Loucy (cell line): ENCODE results near the gene FER.

Experiments used
- H2AFZ ChIP-seq: fragments of 200-600 bp; sonication (generic); 2 replicates; pipeline ENCODE4 v1.6.0; 2016; ENCODE audit warnings: antibody characterized with exemption, mild to moderate bottlenecking, low read length, moderate library complexity
- H3F3A ChIP-seq: fragments of 200-600 bp; 2 replicates; pipeline ENCODE4 v1.6.0; 2016; ENCODE audit warnings: antibody characterized with exemption, low read depth, mild to moderate bottlenecking
- H3K27me3 ChIP-seq: fragments of 200-600 bp; sonication (generic); 2 replicates; pipeline ENCODE4 v1.6.1; 2014; ENCODE audit warnings: low read length, mild to moderate bottlenecking; ENCODE audit not compliant: insufficient read depth, poor library complexity, severe bottlenecking
- H3K36me3 ChIP-seq: fragments of 200-600 bp; sonication (generic); 2 replicates; pipeline ENCODE4 v1.6.1; 2016; ENCODE audit warnings: low read length; ENCODE audit not compliant: insufficient read depth
- H3K4me1 ChIP-seq: fragments of 200-600 bp; sonication (generic); 2 replicates; pipeline ENCODE4 v1.5.1; 2014; ENCODE audit warnings: low read length, mild to moderate bottlenecking; ENCODE audit not compliant: insufficient read depth, poor library complexity, severe bottlenecking
- H3K4me2 ChIP-seq: fragments of 200-600 bp; sonication (generic); 2 replicates; pipeline ENCODE4 v1.6.0; 2014; ENCODE audit warnings: antibody characterized with exemption, low read length, low read depth, mild to moderate bottlenecking; ENCODE audit not compliant: poor library complexity, severe bottlenecking
- H3K4me3 ChIP-seq: fragments of 200-600 bp; sonication (generic); 2 replicates; pipeline ENCODE4 v1.5.1; 2014; ENCODE audit warnings: low read length, mild to moderate bottlenecking, mixed read lengths; ENCODE audit not compliant: poor library complexity, severe bottlenecking
- H3K79me2 ChIP-seq: fragments of 200-600 bp; sonication (generic); 2 replicates; pipeline ENCODE4 v1.6.1; 2014; ENCODE audit warnings: low read length; ENCODE audit not compliant: insufficient read depth
- H3K9ac ChIP-seq: fragments of 200-600 bp; sonication (generic); 2 replicates; pipeline ENCODE4 v1.6.0; 2014; ENCODE audit warnings: mild to moderate bottlenecking, low read depth, low read length, moderate library complexity; ENCODE audit not compliant: poor library complexity, severe bottlenecking
- H3K9me2 ChIP-seq: fragments of 200-600 bp; sonication (generic); replicated peaks from 2 replicates; pipeline ENCODE4 v1.6.1; 2016; ENCODE audit warnings: low read depth, low read length, mixed read lengths
- H3K9me3 ChIP-seq: fragments of 200-600 bp; sonication (generic); 2 replicates; pipeline ENCODE4 v1.6.1; 2014; ENCODE audit warnings: mild to moderate bottlenecking, antibody characterized with exemption, low read length, low read depth; ENCODE audit not compliant: insufficient read depth
- H4K20me1 ChIP-seq: fragments of 200-600 bp; sonication (generic); 2 replicates; pipeline ENCODE4 v1.6.0; 2014; ENCODE audit warnings: antibody characterized with exemption, low read length, mild to moderate bottlenecking; ENCODE audit not compliant: insufficient read depth, poor library complexity, severe bottlenecking
- EZH2phosphoT487 ChIP-seq: fragments of 200-600 bp; IDR thresholded peaks from 2 replicates; pipeline ENCODE4 v1.6.1; 2018; ENCODE audit warnings: antibody characterized with exemption, mild to moderate bottlenecking, moderate library complexity, borderline replicate concordance
- TF ChIP-seq, protein P1 (sequence below): fragments of 200-600 bp; sonication (generic); conservative IDR thresholded peaks from 2 replicates; pipeline ENCODE4 v1.5.1; 2014; ENCODE audit warnings: mild to moderate bottlenecking, antibody characterized with exemption, low read length

FER gene

DNA sequence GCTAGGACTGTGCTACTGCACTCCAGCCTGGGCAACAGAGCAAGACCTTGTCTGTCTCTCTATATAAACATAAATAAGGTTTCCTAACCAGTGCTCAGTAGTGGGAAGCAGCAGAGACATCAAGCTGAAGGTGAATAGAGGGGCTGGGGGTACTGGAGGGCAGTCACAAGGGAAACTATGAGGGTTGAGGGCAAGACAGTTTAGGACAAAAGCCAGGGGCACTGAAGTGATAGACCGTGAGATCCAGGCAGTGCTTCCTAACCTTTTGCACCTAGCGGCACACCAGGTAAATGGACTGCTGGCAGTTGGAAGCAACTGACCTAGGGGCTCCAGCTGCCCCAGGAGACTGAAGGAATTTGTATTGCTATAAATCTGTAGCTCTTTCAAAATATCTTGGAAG lies 483.6 kb downstream of the FER start:
- Histone ChIP-seq H3K79me2 (no peaks in the 10 kb centered on the region), H3K27me3 (no peaks in the 10 kb centered on the region), H3K9ac (no peak overlapping the region), H3K4me1 (no peaks in the 10 kb centered on the region), H3K9me2 (no peaks in the 10 kb centered on the region), H3K36me3 (no peaks in the 10 kb centered on the region), H3K4me2 (no peak overlapping the region), H3K9me3 (no peaks in the 10 kb centered on the region), H3F3A (no peaks in the 10 kb centered on the region), H4K20me1 (no peaks in the 10 kb centered on the region), H3K4me3 (no peak overlapping the region), H2AFZ (no peak overlapping the region)
- TF ChIP-seq, protein P1, sequence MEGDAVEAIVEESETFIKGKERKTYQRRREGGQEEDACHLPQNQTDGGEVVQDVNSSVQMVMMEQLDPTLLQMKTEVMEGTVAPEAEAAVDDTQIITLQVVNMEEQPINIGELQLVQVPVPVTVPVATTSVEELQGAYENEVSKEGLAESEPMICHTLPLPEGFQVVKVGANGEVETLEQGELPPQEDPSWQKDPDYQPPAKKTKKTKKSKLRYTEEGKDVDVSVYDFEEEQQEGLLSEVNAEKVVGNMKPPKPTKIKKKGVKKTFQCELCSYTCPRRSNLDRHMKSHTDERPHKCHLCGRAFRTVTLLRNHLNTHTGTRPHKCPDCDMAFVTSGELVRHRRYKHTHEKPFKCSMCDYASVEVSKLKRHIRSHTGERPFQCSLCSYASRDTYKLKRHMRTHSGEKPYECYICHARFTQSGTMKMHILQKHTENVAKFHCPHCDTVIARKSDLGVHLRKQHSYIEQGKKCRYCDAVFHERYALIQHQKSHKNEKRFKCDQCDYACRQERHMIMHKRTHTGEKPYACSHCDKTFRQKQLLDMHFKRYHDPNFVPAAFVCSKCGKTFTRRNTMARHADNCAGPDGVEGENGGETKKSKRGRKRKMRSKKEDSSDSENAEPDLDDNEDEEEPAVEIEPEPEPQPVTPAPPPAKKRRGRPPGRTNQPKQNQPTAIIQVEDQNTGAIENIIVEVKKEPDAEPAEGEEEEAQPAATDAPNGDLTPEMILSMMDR: no peak
- TF ChIP-seq EZH2phosphoT487: no peak

DNA sequence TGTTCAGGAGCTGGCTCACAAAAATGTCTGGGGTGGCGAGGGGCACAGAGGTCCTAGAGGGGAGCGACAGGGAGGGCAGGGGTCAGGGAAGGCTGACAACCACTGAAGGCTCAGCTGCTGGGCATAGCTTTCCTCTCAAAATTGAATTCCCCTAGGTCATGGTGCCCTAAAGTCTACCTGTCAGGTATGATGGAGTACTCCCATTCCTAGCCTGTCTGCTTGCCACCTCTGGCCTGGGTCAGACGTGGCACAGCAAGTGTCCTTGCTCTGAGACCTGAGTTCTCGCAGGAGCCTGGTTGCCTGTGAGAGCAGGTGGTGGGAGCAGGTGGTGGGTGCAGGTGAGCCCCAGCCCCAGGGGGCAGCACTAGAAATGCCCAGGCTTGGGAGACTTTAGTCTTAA lies 486.7 kb downstream of the FER start:
- H4K20me1 ChIP-seq: no peaks in the 10 kb centered on the region
- H2AFZ ChIP-seq: no peak overlapping the region
- no peaks in the 10 kb centered on the region for H3K36me3 ChIP-seq
- TF ChIP-seq, protein P1: no peak
- TF ChIP-seq EZH2phosphoT487: no peak
- H3F3A ChIP-seq: no peaks in the 10 kb centered on the region
- no peaks in the 10 kb centered on the region for H3K27me3 ChIP-seq
- H3K4me1 ChIP-seq: no peaks in the 10 kb centered on the region
- no peak overlapping the region for H3K9ac ChIP-seq
- no peak overlapping the region for H3K4me2 ChIP-seq
- H3K79me2 ChIP-seq: no peaks in the 10 kb centered on the region
- H3K9me3 ChIP-seq: no peaks in the 10 kb centered on the region
- H3K4me3 ChIP-seq: no peak overlapping the region
- H3K9me2 ChIP-seq: no peaks in the 10 kb centered on the region

DNA sequence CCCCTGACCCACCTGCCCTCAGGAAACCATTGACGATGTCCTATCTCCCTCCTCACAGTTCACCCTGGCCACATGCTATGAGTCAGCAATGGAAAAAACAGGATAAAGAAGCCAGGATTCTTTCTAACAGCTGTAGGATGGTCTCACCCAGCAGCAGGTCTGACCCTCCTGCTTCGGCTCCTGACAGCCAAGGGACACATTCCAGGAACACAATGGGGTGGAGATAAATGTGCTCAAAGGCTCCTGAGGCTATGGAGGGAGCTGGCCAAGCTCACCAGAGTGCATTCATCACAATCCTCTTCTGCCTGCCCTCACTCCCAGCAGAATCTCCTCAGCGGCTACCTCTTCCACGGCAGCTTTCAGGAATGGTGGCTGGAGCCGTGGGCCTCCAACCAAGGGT lies 491.8 kb downstream of the FER start:
- no peaks in the 10 kb centered on the region for H3K79me2 ChIP-seq
- H3K4me2 ChIP-seq: no peak overlapping the region
- no peaks in the 10 kb centered on the region for H3K36me3 ChIP-seq
- no peaks in the 10 kb centered on the region for H3F3A ChIP-seq
- no peaks in the 10 kb centered on the region for H3K4me1 ChIP-seq
- H3K27me3 ChIP-seq: no peaks in the 10 kb centered on the region
- H3K9me3 ChIP-seq: no peaks in the 10 kb centered on the region
- no peaks in the 10 kb centered on the region for H3K9me2 ChIP-seq
- H3K9ac ChIP-seq: no peak overlapping the region
- H4K20me1 ChIP-seq: no peaks in the 10 kb centered on the region
- TF ChIP-seq EZH2phosphoT487: no peak
- TF ChIP-seq, protein P1: no peak
- H3K4me3 ChIP-seq: no peak overlapping the region
- no peak overlapping the region for H2AFZ ChIP-seq
